ENCODE results near the gene ATP8B4.
"Not testable (repeated sequence)": the region's sequence is repeated elsewhere in the genome, so short reads cannot be mapped to it uniquely, and the experiment has no call there.

The ATP8B4 gene

GRCh38 chr15:50109076-50109987 is 9.7 kb downstream of the ATP8B4 start:
- in situ Hi-C loops (cut with MboI; ENCODE audit: low sequenced_read_pairs) = no loop called here
- Histone ChIP-seq H3K36me3 (replicated peaks) (no peaks in the 10 kb centered on the region), H3K4me1 (no peaks in the 10 kb centered on the region), H3K4me3 (no peak overlapping the region), H3K27me3 (ENCODE audit: low read depth) (no peaks in the 10 kb centered on the region), H3K9me3 (no peaks in the 10 kb centered on the region)
- DNase-seq (ENCODE audit: low spot score in 2 of 2) = no peak

- Histone ChIP-seq H3K9me3 (no peaks in the 10 kb centered on the region), H3K4me1 (no peaks in the 10 kb centered on the region), H3K4me3 (no peak overlapping the region), H3K36me3 (replicated peaks) (no peaks in the 10 kb centered on the region), H3K27me3 (ENCODE audit: low read depth) (no peaks in the 10 kb centered on the region)
- in situ Hi-C loops (cut with MboI; ENCODE audit: low sequenced_read_pairs) = no loop called here
- DNase-seq (ENCODE audit: low spot score in 2 of 2) = no peak
Observed at GRCh38 chr15:50108461-50108860, 10.6 kb downstream of the ATP8B4 start.

GRCh38 chr15:50107591-50108408 is 11.2 kb downstream of the ATP8B4 start:
- Histone ChIP-seq H3K4me3 (no peak overlapping the region), H3K4me1 (no peaks in the 10 kb centered on the region), H3K27me3 (ENCODE audit: low read depth) (no peaks in the 10 kb centered on the region), H3K36me3 (replicated peaks) (no peaks in the 10 kb centered on the region), H3K9me3 (no peaks in the 10 kb centered on the region)
- in situ Hi-C loops (cut with MboI; ENCODE audit: low sequenced_read_pairs) = no loop called here
- no peak for DNase-seq (ENCODE audit: low spot score in 2 of 2)

- DNase-seq (ENCODE audit: low spot score in 2 of 2) = no peak
- in situ Hi-C loops (cut with MboI; ENCODE audit: low sequenced_read_pairs) = no loop called here
Observed at GRCh38 chr15:50107157-50107556, 11.9 kb downstream of the ATP8B4 start.

GRCh38 chr15:50106457-50106856 is 12.6 kb downstream of the ATP8B4 start:
- no peaks in the 10 kb centered on the region for H3K4me1 ChIP-seq
- no peak overlapping the region for H3K4me3 ChIP-seq
- no peaks in the 10 kb centered on the region for H3K36me3 ChIP-seq (replicated peaks)
- in situ Hi-C loops (cut with MboI; ENCODE audit: low sequenced_read_pairs) = no loop called here
- H3K27me3 ChIP-seq (ENCODE audit: low read depth) = no peaks in the 10 kb centered on the region
- H3K9me3 ChIP-seq = no peaks in the 10 kb centered on the region
- no peak for DNase-seq (ENCODE audit: low spot score in 2 of 2)

More at GRCh38 chr15:50107157-50107556, 11.9 kb downstream of the ATP8B4 start:
- no peaks in the 10 kb centered on the region for H3K27me3 ChIP-seq (ENCODE audit: low read depth)
- H3K4me3 ChIP-seq = no peak overlapping the region
- no peaks in the 10 kb centered on the region for H3K4me1 ChIP-seq
- H3K36me3 ChIP-seq (replicated peaks) = no peaks in the 10 kb centered on the region
- H3K9me3 ChIP-seq = no peaks in the 10 kb centered on the region

- in situ Hi-C loops (cut with MboI; ENCODE audit: low sequenced_read_pairs) = no loop called here
- Histone ChIP-seq H3K9me3 (no peaks in the 10 kb centered on the region), H3K36me3 (replicated peaks) (no peaks in the 10 kb centered on the region), H3K4me3 (no peak overlapping the region), H3K4me1 (no peaks in the 10 kb centered on the region), H3K27me3 (ENCODE audit: low read depth) (no peaks in the 10 kb centered on the region)
- DNase-seq (ENCODE audit: low spot score in 2 of 2) = no peak
Observed at GRCh38 chr15:50100486-50100885, 18.5 kb downstream of the ATP8B4 start.

- no peaks in the 10 kb centered on the region for H3K9me3 ChIP-seq
- no peaks in the 10 kb centered on the region for H3K4me1 ChIP-seq
- no peaks in the 10 kb centered on the region for H3K36me3 ChIP-seq (replicated peaks)
- H3K4me3 ChIP-seq = no peak overlapping the region
- DNase-seq (ENCODE audit: low spot score in 2 of 2) = no peak
- in situ Hi-C loops (cut with MboI; ENCODE audit: low sequenced_read_pairs) = no loop called here
- no peaks in the 10 kb centered on the region for H3K27me3 ChIP-seq (ENCODE audit: low read depth)
Observed at GRCh38 chr15:50098545-50098944, 20.5 kb downstream of the ATP8B4 start.

- H3K36me3 ChIP-seq (replicated peaks) = no peaks in the 10 kb centered on the region
- in situ Hi-C loops (cut with MboI; ENCODE audit: low sequenced_read_pairs) = no loop called here
- no peaks in the 10 kb centered on the region for H3K4me1 ChIP-seq
- no peak overlapping the region for H3K4me3 ChIP-seq
- H3K27me3 ChIP-seq (ENCODE audit: low read depth) = no peaks in the 10 kb centered on the region
- DNase-seq (ENCODE audit: low spot score in 2 of 2) = no peak
- H3K9me3 ChIP-seq = no peaks in the 10 kb centered on the region
Observed at GRCh38 chr15:50095938-50096821, 22.9 kb downstream of the ATP8B4 start.

GRCh38 chr15:50089386-50089785 is 29.6 kb downstream of the ATP8B4 start:
- H3K36me3 ChIP-seq (replicated peaks); H3K27me3 ChIP-seq (ENCODE audit: low read depth); H3K4me1 ChIP-seq; DNase-seq (ENCODE audit: low spot score in 2 of 2); H3K4me3 ChIP-seq; in situ Hi-C loops (cut with MboI; ENCODE audit: low sequenced_read_pairs); H3K9me3 ChIP-seq: not testable (repeated sequence)

GRCh38 chr15:50084932-50085331 is 34.1 kb downstream of the ATP8B4 start:
- no peak for DNase-seq (ENCODE audit: low spot score in 2 of 2)
- Histone ChIP-seq H3K9me3 (no peaks in the 10 kb centered on the region), H3K36me3 (replicated peaks) (no peaks in the 10 kb centered on the region), H3K4me1 (no peaks in the 10 kb centered on the region), H3K4me3 (no peak overlapping the region), H3K27me3 (ENCODE audit: low read depth) (no peaks in the 10 kb centered on the region)
- in situ Hi-C loops (cut with MboI; ENCODE audit: low sequenced_read_pairs) = no loop called here

- in situ Hi-C loops (cut with MboI; ENCODE audit: low sequenced_read_pairs) = no loop called here
- no peaks in the 10 kb centered on the region for H3K9me3 ChIP-seq
- no peak overlapping the region for H3K4me3 ChIP-seq
- no peaks in the 10 kb centered on the region for H3K27me3 ChIP-seq (ENCODE audit: low read depth)
- H3K4me1 ChIP-seq = no peaks in the 10 kb centered on the region
- DNase-seq (ENCODE audit: low spot score in 2 of 2) = no peak
- no peaks in the 10 kb centered on the region for H3K36me3 ChIP-seq (replicated peaks)
Observed at GRCh38 chr15:50083424-50084025, 35.5 kb downstream of the ATP8B4 start.

- Histone ChIP-seq H3K36me3 (replicated peaks) (no peaks in the 10 kb centered on the region), H3K9me3 (no peaks in the 10 kb centered on the region), H3K4me1 (no peaks in the 10 kb centered on the region), H3K27me3 (ENCODE audit: low read depth) (no peaks in the 10 kb centered on the region; the same call in 1 of the 2 replicates), H3K4me3 (no peak overlapping the region)
- in situ Hi-C loops (cut with MboI; ENCODE audit: low sequenced_read_pairs) = no loop called here
- no peak for DNase-seq (ENCODE audit: low spot score in 2 of 2)
Observed at GRCh38 chr15:50082066-50082465, 37.0 kb downstream of the ATP8B4 start.

- Histone ChIP-seq H3K9me3 (no peaks in the 10 kb centered on the region), H3K4me1 (no peaks in the 10 kb centered on the region)
Observed at GRCh38 chr15:50077651-50078050, 41.4 kb downstream of the ATP8B4 start.

More at GRCh38 chr15:50077651-50078050, 41.4 kb downstream of the ATP8B4 start:
- in situ Hi-C loops (cut with MboI; ENCODE audit: low sequenced_read_pairs) = no loop called here
- DNase-seq (ENCODE audit: low spot score in 2 of 2) = no peak
- Histone ChIP-seq H3K4me3 (no peak overlapping the region), H3K27me3 (ENCODE audit: low read depth) (no peaks in the 10 kb centered on the region; the same call in 1 of the 2 replicates), H3K36me3 (replicated peaks) (no peaks in the 10 kb centered on the region)

Measured in HAP-1 (cell line).